IMR-90 (cell line): ENCODE results near the gene UCKL1. TPM values are rescaled to one million over a fixed set of nuclear protein-coding genes. Genes with fewer than 3 reads are reported as not detected.

Experiments used
- ATAC-seq: fragments of 200-7000 bp; cut with Tn5 transposase; 2 replicates; pipeline ENCODE4 v1.9.1; 2020; ENCODE audit warnings: low read depth, mild to moderate bottlenecking, moderate library complexity
- BruUV-seq: library from RNA; stranded (reverse); fragments of 400-500 nt; replicated peaks from 2 replicates; lab custom pipeline; 2021; lab: Mats Ljungman, UMichigan
- CTCF ChIA-PET: fragments of 300-600 bp; formaldehyde crosslinking; extraction: SDS; loops from one replicate; lab custom pipeline; 2021; ENCODE audit warnings: antibody characterized with exemption; lab: Yijun Ruan, JAX
- POLR2A ChIA-PET: fragments of 300-600 bp; sonication (Branson Sonifier 250); formaldehyde crosslinking; loops from one replicate; lab custom pipeline; 2022; ENCODE audit warnings: antibody characterized with exemption; ENCODE audit not compliant: unreplicated experiment; lab: Charles Lee
- DNase-seq: peaks from one replicate; pipeline ENCODE4 v3.0.0; 2013
- H2AFZ ChIP-seq: replicated peaks from 2 replicates; pipeline ENCODE3; 2013; ENCODE audit warnings: low read length, mild to moderate bottlenecking; ENCODE audit not compliant: poor library complexity
- H2AK5ac ChIP-seq: 2 replicates; pipeline ENCODE4 v1.6.1; 2013; ENCODE audit warnings: low read depth, low read length, inconsistent platforms
- H2AK9ac ChIP-seq: replicated peaks from 2 replicates; pipeline ENCODE3; 2013; ENCODE audit warnings: mild to moderate bottlenecking, low read depth, low read length, moderate library complexity; ENCODE audit not compliant: poor library complexity
- H2BK120ac ChIP-seq: 2 replicates; pipeline ENCODE4 v1.6.1; 2013; ENCODE audit warnings: low read depth, low read length, inconsistent platforms
- H2BK15ac ChIP-seq: 3 replicates; pipeline ENCODE4 v1.6.1; 2013; ENCODE audit warnings: low read depth, low read length, inconsistent platforms
- H2BK20ac ChIP-seq: 2 replicates; pipeline ENCODE4 v1.6.1; 2013; ENCODE audit warnings: low read depth, mild to moderate bottlenecking, inconsistent platforms, low read length, moderate library complexity
- H2BK5ac ChIP-seq: 2 replicates; pipeline ENCODE4 v1.6.1; 2013; ENCODE audit warnings: mild to moderate bottlenecking, low read depth, low read length, inconsistent platforms; ENCODE audit not compliant: poor library complexity, severe bottlenecking
- H3K14ac ChIP-seq: replicated peaks from 2 replicates; pipeline ENCODE4 v1.6.1; 2013; ENCODE audit warnings: low read depth, low read length, inconsistent platforms
- H3K18ac ChIP-seq: 2 replicates; pipeline ENCODE4 v1.6.1; 2013; ENCODE audit warnings: low read depth, low read length, control low read depth
- H3K23ac ChIP-seq: 2 replicates; pipeline ENCODE4 v1.6.1; 2013; ENCODE audit warnings: low read depth, low read length, inconsistent platforms
- H3K27ac ChIP-seq: 2 replicates; pipeline ENCODE4 v1.5.1; 2013; ENCODE audit warnings: mild to moderate bottlenecking, control low read depth, low read length; ENCODE audit not compliant: insufficient read depth
- H3K27me3 ChIP-seq: 2 replicates; pipeline ENCODE4 v1.6.1; 2013; ENCODE audit warnings: low read length; ENCODE audit not compliant: control insufficient read depth, insufficient read depth
- H3K36me3 ChIP-seq: 2 replicates; pipeline ENCODE4 v1.6.1; 2013; ENCODE audit warnings: low read length, mixed read lengths; ENCODE audit not compliant: control insufficient read depth, insufficient read depth
- H3K4ac ChIP-seq: 2 replicates; pipeline ENCODE4 v1.6.1; 2013; ENCODE audit warnings: low read depth, low read length, inconsistent platforms
- H3K4me1 ChIP-seq: 2 replicates; pipeline ENCODE4 v1.6.1; 2013; ENCODE audit warnings: low read length, mixed read lengths; ENCODE audit not compliant: control insufficient read depth, insufficient read depth
- H3K4me2 ChIP-seq: 2 replicates; pipeline ENCODE4 v1.6.1; 2013; ENCODE audit warnings: low read depth, mild to moderate bottlenecking, control low read depth, low read length, moderate library complexity
- H3K4me3 ChIP-seq: 2 replicates; pipeline ENCODE4 v1.5.1; 2013; ENCODE audit warnings: low read depth, mild to moderate bottlenecking, control low read depth, low read length, moderate library complexity; ENCODE audit not compliant: insufficient read depth
- H3K56ac ChIP-seq: 2 replicates; pipeline ENCODE4 v1.6.1; 2013; ENCODE audit warnings: low read length, inconsistent platforms; ENCODE audit not compliant: insufficient read depth; ENCODE audit errors: extremely low read depth
- H3K79me1 ChIP-seq, 2 experiments: 2 replicates each; pipeline ENCODE4 v1.6.1; 2013; ENCODE audit warnings: low read length in 2 of 2, inconsistent platforms in 1 of 2, low read depth in 1 of 2
- H3K9ac ChIP-seq: 2 replicates; pipeline ENCODE4 v1.6.1; 2013; ENCODE audit warnings: low read depth, low read length, control low read depth
- H3K9me1 ChIP-seq: 2 replicates; pipeline ENCODE4 v1.6.1; 2013; ENCODE audit warnings: low read length, inconsistent platforms; ENCODE audit not compliant: insufficient read depth
- H3K9me3 ChIP-seq: 2 replicates; pipeline ENCODE4 v1.6.1; 2013; ENCODE audit warnings: low read length; ENCODE audit not compliant: control insufficient read depth, insufficient read depth
- H4K20me1 ChIP-seq: 2 replicates; pipeline ENCODE4 v1.6.1; 2013; ENCODE audit warnings: low read length, inconsistent platforms; ENCODE audit not compliant: insufficient read depth
- H4K5ac ChIP-seq: 2 replicates; pipeline ENCODE4 v1.6.1; 2013; ENCODE audit warnings: mild to moderate bottlenecking, low read depth, low read length, control low read depth
- H4K8ac ChIP-seq, 2 experiments: 2 replicates each; pipeline ENCODE4 v1.6.1; 2013; ENCODE audit warnings: low read depth in 2 of 2, low read length in 2 of 2, control low read depth in 1 of 2, inconsistent platforms in 1 of 2
- H4K91ac ChIP-seq: 2 replicates; pipeline ENCODE4 v1.6.1; 2013; ENCODE audit warnings: low read depth, low read length, inconsistent platforms; ENCODE audit not compliant: insufficient read depth
- CEBPB ChIP-seq: IDR thresholded peaks from 2 replicates; pipeline ENCODE4 v1.6.1; 2012; ENCODE audit warnings: low read depth, low read length, improper control_type of control experiment
- MAZ ChIP-seq: IDR thresholded peaks from 2 replicates; pipeline ENCODE4 v1.6.1; 2012; ENCODE audit warnings: low read depth, mild to moderate bottlenecking, low read length, improper control_type of control experiment, moderate library complexity, borderline replicate concordance
- RAD21 ChIP-seq: IDR thresholded peaks from 2 replicates; pipeline ENCODE4 v1.6.1; 2012; ENCODE audit warnings: low read length, improper control_type of control experiment
- RFX5 ChIP-seq: IDR thresholded peaks from 2 replicates; pipeline ENCODE4 v1.8.0; 2012; ENCODE audit warnings: low read depth, mild to moderate bottlenecking, low read length, moderate library complexity
- WGBS, 2 experiments: methylation state at CpG; one replicate each; pipeline versions ENCODE4 v1.1.5 to v1.1.7; 2013; ENCODE audit warnings: missing lambda C conversion rate in 2 of 2; ENCODE audit not compliant: insufficient read length in 1 of 2; ENCODE audit errors: extremely low coverage in 2 of 2; 5-methylcytosine and 5-hydroxymethylcytosine counted together
- dilution Hi-C: fragments of 300-500 bp; cut with HindIII; formaldehyde crosslinking; loops from one replicate; pipeline ENCODE4 v1.14.3; 2018; ENCODE audit warnings: low sequenced_read_pairs; ENCODE audit not compliant: unreplicated experiment
- in situ Hi-C: fragments of 300-500 bp; cut with MboI; formaldehyde crosslinking; loops from 3 replicates; pipeline ENCODE4 v1.14.3; 2019; ENCODE audit warnings: low sequenced_read_pairs, inconsistent platforms, mixed read lengths
- intact Hi-C: fragments of 100-400 bp; cut with micrococcal nuclease; formaldehyde crosslinking; loops from 2 replicates; pipeline ENCODE4 v1.10.0; 2022
- polyA plus RNA-seq, 3 experiments: library from polyadenylated mRNA; depleted of rRNA; stranded (reverse); fragments of >200 nt; gene quantifications; 2 replicates each; pipeline ENCODE4 v1.2.3, GENCODE V29; 2012; ENCODE audit warnings: low replicate concordance in 1 of 3
- total RNA-seq: library from RNA; depleted of rRNA; stranded (reverse); fragments of >200 nt; gene quantifications from 2 replicates; pipeline ENCODE4 v1.2.3, GENCODE V29; 2012
- TF ChIP-seq, protein P1 (sequence below): conservative IDR thresholded peaks from 2 replicates; pipeline ENCODE4 v1.5.1; 2012; ENCODE audit warnings: mild to moderate bottlenecking, low read depth, low read length, improper control_type of control experiment
- TF ChIP-seq, protein P2 (sequence below): fragments of 150-350 bp; IDR thresholded peaks from 2 replicates; pipeline ENCODE4 v1.6.1; 2017; ENCODE audit warnings: mild to moderate bottlenecking, antibody characterized with exemption, low read length, low read depth

UCKL1 gene
- total and polyA plus RNA-seq, 2 of the 4 experiments (the other 2 are of a cell fraction) = 16.7 to 54.7 TPM

DNA sequence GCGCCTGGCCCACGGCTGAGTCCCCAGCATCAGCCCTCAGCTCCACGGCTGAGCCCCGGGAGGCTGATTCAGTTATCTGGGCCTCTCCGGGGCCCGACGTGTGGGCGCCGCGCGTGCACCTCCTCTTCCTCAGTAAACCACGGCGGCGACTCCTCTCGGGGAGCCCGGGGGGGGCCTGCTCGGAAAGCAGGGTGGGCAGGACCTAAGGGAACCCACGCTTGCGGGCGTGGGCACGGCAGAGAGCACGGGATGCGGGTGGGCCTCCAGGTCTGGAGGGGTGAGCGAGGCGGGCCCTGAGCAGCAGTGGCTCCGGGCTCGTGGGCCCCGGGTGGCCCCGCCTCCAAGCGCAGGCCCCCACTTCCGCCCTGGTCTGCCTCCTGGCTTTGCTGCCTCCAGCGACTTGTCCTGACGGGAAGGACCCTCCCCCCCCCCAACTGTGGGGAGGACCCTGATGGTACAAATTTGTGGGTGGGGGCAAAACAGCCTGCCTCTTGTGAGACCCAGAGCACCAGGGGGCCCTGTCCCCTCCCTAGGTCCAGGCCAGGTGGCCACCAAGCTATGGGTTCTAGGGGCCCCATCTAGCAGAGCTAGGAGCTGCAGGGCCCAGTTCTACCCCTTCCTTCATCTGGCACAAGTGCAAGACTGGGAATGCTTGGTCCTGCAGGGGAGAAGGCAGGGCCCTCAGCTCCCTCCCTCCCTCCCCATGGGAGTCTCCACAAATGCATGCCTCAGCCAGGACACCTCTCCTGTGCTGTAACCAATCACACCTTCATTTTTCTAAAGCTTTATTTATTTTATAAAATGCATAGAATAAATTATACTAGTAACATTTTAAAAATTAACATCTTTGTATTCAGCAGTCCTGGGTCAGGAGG is 16.9 kb downstream of the UCKL1 start:
- no TSS peak for BruUV-seq
- Histone ChIP-seq H4K20me1 (peaks cover 66% of the 10 kb centered on the region), H2AK9ac (no peak overlapping the region), H2BK15ac (no peak overlapping the region), H3K4me3 (no peak overlapping the region), H3K14ac (no peak overlapping the region), H3K56ac (no peak overlapping the region), H3K9ac (no peak overlapping the region), H3K79me1 (peaks cover 33 to 65% of the 10 kb centered on the region in 2 experiments), H3K18ac (no peak overlapping the region), H2BK20ac (no peak overlapping the region), H3K9me3 (no peaks in the 10 kb centered on the region), H3K27me3 (no peaks in the 10 kb centered on the region), H2AK5ac (no peak overlapping the region), H3K4me1 (no peaks in the 10 kb centered on the region), H3K36me3 (peaks cover 58% of the 10 kb centered on the region), H2BK5ac (no peak overlapping the region), H3K4me2 (no peak overlapping the region), H4K5ac (no peak overlapping the region), H3K4ac (no peak overlapping the region), H3K9me1 (peaks cover 4% of the 10 kb centered on the region; the same call in 1 of the 2 replicates), H3K23ac (no peak overlapping the region), H4K8ac (no peak overlapping the region), H2BK120ac (no peak overlapping the region), H4K91ac (no peak overlapping the region), H2AFZ (no peak overlapping the region), H3K27ac (no peak overlapping the region)
- DNase-seq (no peak), ATAC-seq (0 out of 2 replicates have a peak, but pooled peaks have one; percentile 4)
- ChIA-PET POLR2A (no interaction called here), CTCF (no interaction called here)
- TF ChIP-seq, protein P1, sequence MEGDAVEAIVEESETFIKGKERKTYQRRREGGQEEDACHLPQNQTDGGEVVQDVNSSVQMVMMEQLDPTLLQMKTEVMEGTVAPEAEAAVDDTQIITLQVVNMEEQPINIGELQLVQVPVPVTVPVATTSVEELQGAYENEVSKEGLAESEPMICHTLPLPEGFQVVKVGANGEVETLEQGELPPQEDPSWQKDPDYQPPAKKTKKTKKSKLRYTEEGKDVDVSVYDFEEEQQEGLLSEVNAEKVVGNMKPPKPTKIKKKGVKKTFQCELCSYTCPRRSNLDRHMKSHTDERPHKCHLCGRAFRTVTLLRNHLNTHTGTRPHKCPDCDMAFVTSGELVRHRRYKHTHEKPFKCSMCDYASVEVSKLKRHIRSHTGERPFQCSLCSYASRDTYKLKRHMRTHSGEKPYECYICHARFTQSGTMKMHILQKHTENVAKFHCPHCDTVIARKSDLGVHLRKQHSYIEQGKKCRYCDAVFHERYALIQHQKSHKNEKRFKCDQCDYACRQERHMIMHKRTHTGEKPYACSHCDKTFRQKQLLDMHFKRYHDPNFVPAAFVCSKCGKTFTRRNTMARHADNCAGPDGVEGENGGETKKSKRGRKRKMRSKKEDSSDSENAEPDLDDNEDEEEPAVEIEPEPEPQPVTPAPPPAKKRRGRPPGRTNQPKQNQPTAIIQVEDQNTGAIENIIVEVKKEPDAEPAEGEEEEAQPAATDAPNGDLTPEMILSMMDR = no peak
- TF ChIP-seq MAZ (no peak), RFX5 (no peak), CEBPB (no peak), RAD21 (no peak)
- TF ChIP-seq, protein P2, sequence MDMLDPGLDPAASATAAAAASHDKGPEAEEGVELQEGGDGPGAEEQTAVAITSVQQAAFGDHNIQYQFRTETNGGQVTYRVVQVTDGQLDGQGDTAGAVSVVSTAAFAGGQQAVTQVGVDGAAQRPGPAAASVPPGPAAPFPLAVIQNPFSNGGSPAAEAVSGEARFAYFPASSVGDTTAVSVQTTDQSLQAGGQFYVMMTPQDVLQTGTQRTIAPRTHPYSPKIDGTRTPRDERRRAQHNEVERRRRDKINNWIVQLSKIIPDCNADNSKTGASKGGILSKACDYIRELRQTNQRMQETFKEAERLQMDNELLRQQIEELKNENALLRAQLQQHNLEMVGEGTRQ = no peak
- in situ Hi-C loops (no loop called here), dilution Hi-C loops (no loop called here), intact Hi-C loops (no loop called here)
- WGBS, 2 experiments = 80% methylated on average over 2 of the region's 33 CpGs; no CpG with 5 or more reads in 1 of the 2 experiments
